ENCODE measurements around the gene PRADC1. TPM values are rescaled to one million over a fixed set of nuclear protein-coding genes. Genes with fewer than 3 reads are reported as not detected.

PRADC1 gene
- polyA plus RNA-seq, 3 donors: 9.0 to 49.2 (median 33.3) TPM

GRCh38 chr2:73262108-73262651 is 29.1 kb upstream of the PRADC1 start:
- no peaks in the 10 kb centered on the region for H3K4me1 ChIP-seq (ENCODE audit: control insufficient read depth in 1 of 2, insufficient read depth in 2 of 2, low read length in 2 of 2)
- H2AFZ ChIP-seq (ENCODE audit: insufficient read depth, low read depth, low read length, poor library complexity, severe bottlenecking): no peak overlapping the region
- no peak overlapping the region for H3K27ac ChIP-seq (ENCODE audit: low read depth in 1 of 2, low read length in 2 of 2)
- no peaks in the 10 kb centered on the region for H3K79me2 ChIP-seq (ENCODE audit: insufficient read depth, low read length)
- Mint-ChIP-seq H3K4me1 (peaks cover 7% of the 10 kb centered on the region), H3K36me3 (peaks cover 45 to 57% of the 10 kb centered on the region in 2 donors), H3K27ac (peak overlapping the region in 1 of 7 donors; percentile 39), H3K9me3 (no peaks in the 10 kb centered on the region), H3K4me3 (no peak overlapping the region), H3K27me3 (ENCODE audit: low read depth in 3 of 3) (peaks cover 0 to 1% (median 1%) of the 10 kb centered on the region in 3 donors)
- peaks cover 39 to 76% of the 10 kb centered on the region in 2 donors for H3K36me3 ChIP-seq (replicated peaks in 1 of 2; ENCODE audit: control insufficient read depth in 1 of 2, insufficient read depth in 2 of 2, low read length in 2 of 2)
- H3K4me2 ChIP-seq (replicated peaks; ENCODE audit: extremely low read depth, low read length, poor library complexity, severe bottlenecking): no peak overlapping the region
- no peaks in the 10 kb centered on the region for H3K9me3 ChIP-seq (replicated peaks in 1 of 2; ENCODE audit: control insufficient read depth in 1 of 2, insufficient read depth in 1 of 2, low read length in 2 of 2)
- no peaks in the 10 kb centered on the region for H3K27me3 ChIP-seq (ENCODE audit: control insufficient read depth in 2 of 2, insufficient read depth in 2 of 2, low read length in 2 of 2)
- no peaks in the 10 kb centered on the region for H4K20me1 ChIP-seq (ENCODE audit: insufficient read depth, low read length)
- no peak overlapping the region for H3K4me3 ChIP-seq (replicated peaks in 1 of 3; ENCODE audit: low read depth in 2 of 3, low read length in 3 of 3)
- no peak overlapping the region for H3K9ac ChIP-seq (ENCODE audit: insufficient read depth, low read length, poor library complexity, severe bottlenecking)
- no peak for TF ChIP-seq CTCF (IDR thresholded peaks at IDR 0.05)
- intact Hi-C loops (cut with micrococcal nuclease): no loop called here
- WGBS (ENCODE audit: insufficient coverage): no CpG with 5 or more reads among the region's 4 CpGs
- DNase-seq: no peak

GRCh38 chr2:73260338-73260984 is 27.4 kb upstream of the PRADC1 start:
- no peak for DNase-seq
- Histone ChIP-seq H3K9ac (ENCODE audit: insufficient read depth, low read length, poor library complexity, severe bottlenecking) (no peak overlapping the region), H3K79me2 (ENCODE audit: insufficient read depth, low read length) (no peaks in the 10 kb centered on the region), H3K4me1 (ENCODE audit: control insufficient read depth in 1 of 2, insufficient read depth in 2 of 2, low read length in 2 of 2) (no peaks in the 10 kb centered on the region), H4K20me1 (ENCODE audit: insufficient read depth, low read length) (no peaks in the 10 kb centered on the region), H3K4me3 (replicated peaks in 1 of 3; ENCODE audit: low read depth in 2 of 3, low read length in 3 of 3) (no peak overlapping the region), H2AFZ (ENCODE audit: insufficient read depth, low read depth, low read length, poor library complexity, severe bottlenecking) (no peak overlapping the region), H3K9me3 (replicated peaks in 1 of 2; ENCODE audit: control insufficient read depth in 1 of 2, insufficient read depth in 1 of 2, low read length in 2 of 2) (no peaks in the 10 kb centered on the region), H3K27ac (ENCODE audit: low read depth in 1 of 2, low read length in 2 of 2) (no peak overlapping the region), H3K27me3 (ENCODE audit: control insufficient read depth in 2 of 2, insufficient read depth in 2 of 2, low read length in 2 of 2) (no peaks in the 10 kb centered on the region), H3K4me2 (replicated peaks; ENCODE audit: extremely low read depth, low read length, poor library complexity, severe bottlenecking) (no peak overlapping the region), H3K36me3 (replicated peaks in 1 of 2; ENCODE audit: control insufficient read depth in 1 of 2, insufficient read depth in 2 of 2, low read length in 2 of 2) (peaks cover 32 to 77% of the 10 kb centered on the region in 2 donors)
- Mint-ChIP-seq H3K36me3 (peaks cover 38 to 47% of the 10 kb centered on the region in 2 donors), H3K27ac (peak overlapping the region in 1 of 7 donors; percentile 11), H3K27me3 (ENCODE audit: low read depth in 3 of 3) (peaks cover 1% of the 10 kb centered on the region in 3 donors), H3K4me1 (peaks cover 7% of the 10 kb centered on the region), H3K4me3 (no peak overlapping the region), H3K9me3 (no peaks in the 10 kb centered on the region)
- WGBS (ENCODE audit: insufficient coverage): 55% methylated on average over 4 of the region's 17 CpGs
- intact Hi-C loops (cut with micrococcal nuclease): no loop called here
- no peak for TF ChIP-seq CTCF (IDR thresholded peaks at IDR 0.05)

Data from CD14-positive monocyte (primary cell).